Stimulated activated CD4-positive, alpha-beta T cell treated with anti-CD3 and anti-CD28 coated beads, TNF-alpha, amount 100 ng/mL, for 24 hours (primary cell): ENCODE measurements around the gene ZNF816.
"Not testable (repeated sequence)": the region's sequence is repeated elsewhere in the genome, so short reads cannot be mapped to it uniquely, and the experiment has no call there.

Experiments
- DNase-seq, 3 experiments: peaks; one replicate each; pipeline ENCODE4 v3.0.0-alpha.2; 2020; ENCODE audit warnings: low read depth in 3 of 3

Gene ZNF816

GRCh38 chr19:52959613-52960295 lies 2.9 kb downstream of the ZNF816 start:
- DNase-seq = no peak

DNA sequence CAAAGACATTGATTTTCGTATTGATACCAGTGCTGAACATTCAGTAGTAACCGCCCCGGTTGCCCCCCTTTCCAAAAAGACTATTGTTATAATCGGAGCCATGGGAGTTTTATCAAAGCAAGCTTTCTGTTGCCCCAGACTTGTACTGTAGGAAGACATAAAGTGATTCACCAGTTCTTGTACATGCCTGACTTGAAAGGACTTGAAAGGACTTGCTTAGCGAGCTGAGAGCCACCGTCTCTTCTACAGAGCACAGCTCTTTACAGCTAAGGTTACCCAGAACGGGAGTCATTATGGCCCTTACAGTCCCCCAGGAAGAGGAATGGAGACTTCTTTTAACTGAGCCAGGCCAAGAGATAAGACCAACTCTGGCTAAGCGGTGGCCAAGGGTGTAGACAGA lies 5.1 kb downstream of the ZNF816 start:
- DNase-seq = no peak

DNA sequence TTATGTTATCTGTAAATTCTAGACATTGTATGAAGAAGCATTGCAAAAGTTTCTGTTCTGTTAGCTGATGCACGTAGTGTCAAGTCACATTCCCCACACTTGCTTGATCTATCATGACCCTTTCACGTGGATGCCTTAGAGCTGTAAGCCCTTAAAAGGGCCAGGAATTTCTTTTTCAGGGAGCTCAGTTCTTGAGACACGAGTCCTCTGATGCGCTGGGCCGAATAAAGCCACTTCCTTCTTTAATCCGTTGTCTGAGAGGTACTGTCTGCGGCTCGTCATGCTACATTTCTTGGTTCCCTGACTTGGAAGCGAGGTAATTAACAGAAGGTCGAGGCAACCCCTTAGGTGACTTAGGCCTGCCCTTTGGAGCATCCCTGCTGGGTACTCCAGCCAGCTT lies 5.8 kb downstream of the ZNF816 start:
- DNase-seq = no peak

DNA sequence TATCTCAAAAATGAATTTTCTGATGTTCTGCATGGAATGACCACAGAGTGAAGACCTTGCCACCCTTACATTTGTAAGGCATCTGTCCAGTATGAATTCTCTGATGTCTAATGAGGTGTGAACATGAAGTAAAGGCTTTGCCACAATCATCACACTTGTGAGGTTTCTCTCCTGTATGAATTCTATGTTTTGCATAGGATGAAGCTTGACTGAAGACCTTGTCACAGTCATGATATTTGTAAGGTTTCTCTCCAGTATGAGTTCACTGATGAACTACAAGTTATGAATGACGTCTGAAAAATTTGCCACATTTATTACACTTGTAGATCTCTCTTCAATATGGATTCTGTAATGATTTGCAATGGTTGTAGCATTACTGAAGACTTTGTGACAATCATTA lies 13.3 kb downstream of the ZNF816 start:
- DNase-seq = no peak

- no peak for DNase-seq
These were observed 14.5 kb downstream of the ZNF816 start for GRCh38 chr19:52948025-52948770.

GRCh38 chr19:52946322-52947310 lies 16.1 kb downstream of the ZNF816 start:
- DNase-seq = no peak

DNA sequence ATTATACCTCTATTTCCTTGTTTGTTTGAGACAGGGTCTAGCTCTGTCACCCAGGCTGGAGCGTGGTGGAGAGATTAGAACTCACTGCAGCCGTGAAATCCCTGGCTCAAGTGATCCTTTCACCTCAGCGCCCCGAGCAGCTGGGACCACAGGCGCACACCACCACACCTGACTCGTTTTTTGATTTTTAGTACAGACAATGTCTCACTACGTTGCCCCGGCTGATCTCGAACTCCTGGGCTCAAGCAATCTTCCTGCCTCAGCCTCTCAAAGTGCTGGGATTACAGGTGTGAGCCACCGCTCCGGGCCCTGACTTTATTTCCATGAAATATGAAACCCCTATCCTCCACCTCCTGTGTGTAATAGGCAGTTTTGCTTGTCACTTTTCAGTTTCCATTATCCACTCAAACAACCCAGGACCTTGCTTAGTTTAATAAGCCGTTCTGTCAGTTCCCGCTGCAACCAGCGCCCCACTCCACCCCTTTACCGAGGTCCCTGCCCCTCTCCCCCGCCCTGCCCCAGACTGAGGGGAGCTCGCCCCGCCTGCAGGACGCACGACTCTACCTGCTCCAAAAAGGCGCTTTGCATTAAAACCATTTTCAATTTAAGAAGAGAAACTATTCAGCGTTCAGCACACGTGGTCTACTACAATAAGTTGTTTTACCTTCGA lies 16.9 kb downstream of the ZNF816 start:
- DNase-seq = no peak

DNA sequence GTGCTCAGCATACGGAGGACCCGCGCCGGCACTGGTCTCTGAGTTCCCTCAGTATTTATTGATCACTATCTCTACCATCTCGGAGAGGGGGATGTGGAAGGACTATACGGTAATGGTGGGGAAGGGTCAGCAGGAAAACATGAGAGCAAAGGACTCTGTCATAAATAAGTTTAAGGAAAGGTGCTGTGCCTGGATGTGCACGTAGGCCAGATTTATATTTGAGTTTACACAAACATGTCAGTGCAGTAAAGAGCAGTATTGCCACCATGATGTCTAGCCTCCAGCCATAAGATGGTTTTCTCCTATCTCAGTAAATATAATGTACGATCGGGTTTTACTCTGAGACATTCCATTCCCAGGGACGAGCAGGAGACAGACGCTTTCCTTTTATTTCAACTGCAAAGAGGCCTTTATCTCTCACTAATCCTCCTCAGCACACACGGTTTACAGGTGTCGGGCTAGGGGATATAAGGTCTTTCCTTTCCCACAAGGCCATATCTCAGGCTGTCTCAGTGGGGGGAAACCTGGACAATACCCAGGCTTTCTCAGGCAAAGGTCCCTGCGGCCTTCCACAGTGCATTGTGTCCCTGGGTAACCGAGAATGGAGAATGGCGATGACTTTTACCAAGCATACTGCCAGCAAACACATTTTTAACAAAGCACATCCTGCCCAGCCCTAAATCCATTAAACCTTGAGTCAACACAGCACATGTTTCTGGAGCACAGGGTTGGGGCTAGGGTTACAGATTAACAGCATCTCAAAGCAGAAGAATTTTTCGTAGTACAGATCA lies 17.8 kb downstream of the ZNF816 start:
- DNase-seq = not testable (repeated sequence)

- DNase-seq = no peak
These were observed 18.6 kb downstream of the ZNF816 start for GRCh38 chr19:52943884-52944643.

DNA sequence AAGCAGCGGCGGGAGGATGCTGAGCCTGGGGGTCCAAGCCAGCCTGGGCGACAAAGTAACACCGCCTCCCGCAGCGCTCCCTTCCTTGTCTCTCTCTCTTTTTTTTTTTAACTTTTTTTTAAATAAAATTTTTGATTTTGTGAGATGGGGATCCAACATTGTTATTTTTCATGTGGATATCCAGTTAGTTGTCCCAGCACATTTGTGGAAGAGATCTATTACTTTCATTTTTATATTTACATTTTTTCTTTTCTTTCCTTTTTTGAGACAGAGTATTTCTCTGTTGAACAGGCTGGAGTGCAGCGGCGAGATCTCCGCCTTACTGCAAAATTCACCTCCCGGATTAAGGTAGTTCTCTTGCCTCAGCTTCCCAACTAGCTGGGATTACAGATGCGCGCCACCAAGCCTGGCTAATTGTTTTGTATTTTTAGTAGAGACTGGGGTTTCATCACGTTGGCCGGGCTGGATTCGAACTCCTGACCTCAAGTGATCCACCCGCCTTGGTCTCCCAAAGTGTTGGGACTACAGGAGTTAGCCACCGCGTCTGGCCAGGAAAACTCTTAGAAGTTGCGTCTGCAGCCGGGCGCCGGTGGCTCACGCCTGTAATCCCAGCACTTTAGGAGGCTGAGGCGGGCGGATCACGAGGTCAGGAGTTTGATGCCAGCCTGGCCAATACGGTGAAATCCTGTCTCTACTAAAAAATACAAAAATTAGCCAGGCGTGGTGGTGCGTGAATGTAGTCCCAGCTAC lies 19.4 kb downstream of the ZNF816 start:
- no peak for DNase-seq

- peak; percentile 87 to 91 (median 89) for DNase-seq
These were observed 20.1 kb downstream of the ZNF816 start for GRCh38 chr19:52942386-52943133.

- peak in 1 of 3 experiments; percentile 10 for DNase-seq
These were observed 20.7 kb downstream of the ZNF816 start for GRCh38 chr19:52941941-52942385.

DNA sequence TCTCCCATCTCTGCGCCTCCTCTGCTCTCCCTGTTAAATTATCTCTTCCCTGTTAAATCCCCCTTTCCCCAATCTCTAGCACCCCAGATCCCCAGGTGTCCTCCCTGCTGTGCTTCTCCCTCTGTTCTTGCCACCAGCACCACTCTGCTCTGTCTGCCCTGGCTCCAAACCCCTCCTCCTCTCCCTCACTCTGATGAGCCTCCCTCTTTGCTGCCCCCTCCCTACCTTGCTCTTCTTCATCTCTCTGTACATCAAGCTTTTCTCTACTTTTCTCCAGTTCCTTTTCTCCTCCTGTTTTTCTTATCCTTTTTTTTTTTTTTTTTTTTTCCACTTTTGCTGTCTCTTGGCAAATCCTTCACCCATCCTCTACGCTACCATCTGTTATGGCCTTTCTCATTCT lies 21.2 kb downstream of the ZNF816 start:
- DNase-seq = not testable (repeated sequence)

DNA sequence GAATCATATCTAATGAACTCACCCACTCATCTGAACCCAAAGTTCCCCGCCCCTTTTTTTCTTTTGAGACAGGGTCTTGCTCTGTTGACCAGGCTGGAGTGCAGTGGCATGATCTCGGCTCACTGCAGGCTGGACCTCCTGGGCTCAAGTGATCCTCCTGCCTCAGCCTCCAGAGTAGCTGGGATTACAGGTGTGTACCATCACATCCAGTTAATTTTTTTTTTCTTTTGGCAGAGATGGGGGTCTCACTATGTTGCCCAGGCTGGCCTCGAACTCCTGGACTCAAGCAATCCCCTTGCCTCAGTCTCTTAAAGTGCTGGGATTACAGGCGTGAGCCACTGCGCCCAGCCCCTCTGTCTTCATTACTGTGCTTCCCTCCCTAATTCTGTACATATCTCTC lies 21.8 kb downstream of the ZNF816 start:
- not testable (repeated sequence) for DNase-seq

GRCh38 chr19:52938761-52939160 lies 23.9 kb downstream of the ZNF816 start:
- no peak for DNase-seq

GRCh38 chr19:52936954-52937325 lies 25.7 kb downstream of the ZNF816 start:
- no peak for DNase-seq

DNA sequence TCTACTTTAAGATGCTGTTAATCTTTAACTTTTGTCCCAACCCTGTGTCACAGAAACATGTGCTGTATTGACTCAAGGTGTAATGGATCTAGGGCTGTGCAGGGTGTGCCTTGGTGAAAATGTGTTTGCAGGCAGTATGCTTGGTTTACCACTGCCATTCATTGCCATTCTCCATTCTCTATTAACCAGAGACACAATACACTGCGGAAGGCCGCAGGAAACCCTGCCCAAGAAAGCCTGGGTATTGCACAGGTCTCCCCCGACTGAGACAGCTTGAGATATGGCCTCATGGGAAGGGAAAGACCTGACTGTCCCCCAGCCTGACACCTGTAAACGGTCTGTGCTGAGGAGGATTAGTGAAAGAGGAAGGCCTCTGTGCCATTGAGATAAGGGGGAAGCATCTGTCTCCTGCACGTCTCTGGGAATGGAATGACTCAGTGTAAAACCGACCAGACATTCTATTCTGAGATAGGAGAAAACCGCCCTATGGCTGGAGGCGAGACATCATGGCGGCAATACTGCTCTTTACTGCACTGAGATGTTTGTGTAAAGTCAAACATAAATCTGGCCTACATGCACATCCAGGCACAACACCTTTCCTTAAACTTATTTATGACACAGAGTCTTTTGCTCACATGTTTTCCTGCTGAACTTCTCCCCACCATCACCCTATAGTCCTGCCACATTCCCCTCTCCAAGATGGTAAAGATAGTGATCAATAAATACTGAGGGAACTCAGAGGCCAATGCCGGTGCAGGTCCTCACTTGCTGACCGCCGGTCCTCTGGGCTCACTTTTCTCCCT lies 26.3 kb downstream of the ZNF816 start:
- no peak for DNase-seq

GRCh38 chr19:52935434-52935833 lies 27.2 kb downstream of the ZNF816 start:
- DNase-seq = no peak
